Nephron (organoid): ENCODE data around the gene SC5D.
A peak's percentile ranks its signal among the peaks of the same experiment; 100 is the strongest.

Source experiments
- H3K27ac Mint-ChIP-seq, 3 experiments: 2 replicates each; pipeline ENCODE4 v1.8.0; 2020; ENCODE audit warnings: mixed read lengths in 3 of 3, mild to moderate bottlenecking in 2 of 3, moderate library complexity in 1 of 3
- H3K27me3 Mint-ChIP-seq: 2 replicates; pipeline ENCODE4 v1.8.0; 2021; ENCODE audit warnings: low read depth, mild to moderate bottlenecking, moderate library complexity, mixed read lengths
- H3K36me3 Mint-ChIP-seq: 2 replicates; pipeline ENCODE4 v1.8.0; 2020; ENCODE audit warnings: low read depth, mixed read lengths
- H3K4me1 Mint-ChIP-seq: 2 replicates; pipeline ENCODE4 v1.8.0; 2020; ENCODE audit warnings: mixed read lengths
- H3K4me3 Mint-ChIP-seq, 3 experiments: 2 replicates each; pipeline ENCODE4 v1.8.0; 2020; ENCODE audit warnings: mild to moderate bottlenecking in 3 of 3, mixed read lengths in 3 of 3, moderate library complexity in 2 of 3
- H3K9me3 Mint-ChIP-seq: 2 replicates; pipeline ENCODE4 v1.8.0; 2020; ENCODE audit warnings: mixed read lengths
- CTCF ChIP-seq, 3 experiments: fragments of 200-600 bp; sonication (generic); IDR thresholded peaks; one replicate each; pipeline ENCODE4 v1.5.0; 2021; ENCODE audit warnings: antibody characterized with exemption in 3 of 3; ENCODE audit not compliant: unreplicated experiment in 3 of 3

Gene SC5D

GRCh38 chr11:121295246-121296029 lies 2.9 kb downstream of the SC5D start:
- no peaks in the 10 kb centered on the region for H3K27me3 Mint-ChIP-seq
- peaks cover 41% of the 10 kb centered on the region for H3K4me1 Mint-ChIP-seq
- TF ChIP-seq CTCF (IDR thresholded peaks at IDR 0.05; ENCODE audit: unreplicated experiment in 3 of 3): no peak
- no peaks in the 10 kb centered on the region for H3K9me3 Mint-ChIP-seq
- peaks cover 18% of the 10 kb centered on the region for H3K36me3 Mint-ChIP-seq
- no peak overlapping the region for H3K27ac Mint-ChIP-seq
- H3K4me3 Mint-ChIP-seq: peak overlapping the region; percentile 2 to 93 (median 65)

GRCh38 chr11:121297872-121298271 lies 5.3 kb downstream of the SC5D start:
- peaks cover 46% of the 10 kb centered on the region for H3K4me1 Mint-ChIP-seq
- no peak overlapping the region for H3K27ac Mint-ChIP-seq
- H3K9me3 Mint-ChIP-seq: no peaks in the 10 kb centered on the region
- H3K36me3 Mint-ChIP-seq: peaks cover 18% of the 10 kb centered on the region
- no peak overlapping the region for H3K4me3 Mint-ChIP-seq
- no peak for TF ChIP-seq CTCF (IDR thresholded peaks at IDR 0.05; ENCODE audit: unreplicated experiment in 3 of 3)
- H3K27me3 Mint-ChIP-seq: no peaks in the 10 kb centered on the region

GRCh38 chr11:121298774-121299173 lies 6.2 kb downstream of the SC5D start:
- Mint-ChIP-seq H3K36me3 (peaks cover 23% of the 10 kb centered on the region), H3K27me3 (no peaks in the 10 kb centered on the region), H3K27ac (no peak overlapping the region), H3K9me3 (no peaks in the 10 kb centered on the region), H3K4me3 (no peak overlapping the region), H3K4me1 (peaks cover 41% of the 10 kb centered on the region)
- TF ChIP-seq CTCF (IDR thresholded peaks at IDR 0.05; ENCODE audit: unreplicated experiment in 3 of 3): no peak

GRCh38 chr11:121299417-121299816 lies 6.8 kb downstream of the SC5D start:
- no peak overlapping the region for H3K4me3 Mint-ChIP-seq
- no peaks in the 10 kb centered on the region for H3K27me3 Mint-ChIP-seq
- H3K4me1 Mint-ChIP-seq: peaks cover 41% of the 10 kb centered on the region
- peaks cover 30% of the 10 kb centered on the region for H3K36me3 Mint-ChIP-seq
- H3K9me3 Mint-ChIP-seq: no peaks in the 10 kb centered on the region
- no peak for TF ChIP-seq CTCF (IDR thresholded peaks at IDR 0.05; ENCODE audit: unreplicated experiment in 3 of 3)
- no peak overlapping the region for H3K27ac Mint-ChIP-seq

- Mint-ChIP-seq H3K4me3 (no peak overlapping the region), H3K4me1 (peaks cover 31% of the 10 kb centered on the region), H3K27ac (peak overlapping the region in 1 of 3 experiments; percentile 21), H3K36me3 (peaks cover 40% of the 10 kb centered on the region), H3K27me3 (no peaks in the 10 kb centered on the region), H3K9me3 (no peaks in the 10 kb centered on the region)
- TF ChIP-seq CTCF (IDR thresholded peaks at IDR 0.05; ENCODE audit: unreplicated experiment in 3 of 3): no peak
Observed at GRCh38 chr11:121300313-121300971, 7.9 kb downstream of the SC5D start.
